Panc1 (cell line): ENCODE data around the gene KHDRBS2.

ENCODE experiments used
- CTCF ChIP-seq: fragments of 450-650 bp; IDR thresholded peaks from 2 replicates; pipeline ENCODE4 v1.5.1; 2017; ENCODE audit warnings: mild to moderate bottlenecking
- POLR2AphosphoS5 ChIP-seq: IDR thresholded peaks from 2 replicates; pipeline ENCODE4 v1.6.1; 2012; ENCODE audit warnings: mild to moderate bottlenecking, low read depth, low read length, moderate library complexity
- REST ChIP-seq, 2 experiments: IDR thresholded peaks; 2 replicates each; pipeline ENCODE4 v1.6.1; 2011 to 2012; ENCODE audit warnings: low read depth in 2 of 2, control low read depth in 1 of 2, low read length in 1 of 2, mild to moderate bottlenecking in 1 of 2, moderate library complexity in 1 of 2; ENCODE audit not compliant: insufficient read depth in 1 of 2
- SIN3A ChIP-seq: IDR thresholded peaks from 2 replicates; pipeline ENCODE4 v1.6.1; 2012; ENCODE audit warnings: low read depth, mild to moderate bottlenecking, low read length, moderate library complexity, borderline replicate concordance; ENCODE audit not compliant: insufficient read depth
- TCF7L2 ChIP-seq: IDR thresholded peaks from 2 replicates; pipeline ENCODE4 v1.6.1; 2011; ENCODE audit warnings: mild to moderate bottlenecking, low read depth, low read length, inconsistent platforms

- no peak for TF ChIP-seq CTCF
- TF ChIP-seq REST (IDR thresholded peaks at IDR 0.05; ENCODE audit: insufficient read depth in 1 of 2, low read depth in 2 of 2, low read length in 1 of 2): no peak
- no peak for TF ChIP-seq TCF7L2
- TF ChIP-seq POLR2AphosphoS5: no peak
- TF ChIP-seq SIN3A: no peak
These were observed 350.7 kb downstream of the KHDRBS2 start for GRCh38 chr6:61935242-61935846.
